ENCODE measurements around the gene SLC27A3.

Gene SLC27A3

DNA sequence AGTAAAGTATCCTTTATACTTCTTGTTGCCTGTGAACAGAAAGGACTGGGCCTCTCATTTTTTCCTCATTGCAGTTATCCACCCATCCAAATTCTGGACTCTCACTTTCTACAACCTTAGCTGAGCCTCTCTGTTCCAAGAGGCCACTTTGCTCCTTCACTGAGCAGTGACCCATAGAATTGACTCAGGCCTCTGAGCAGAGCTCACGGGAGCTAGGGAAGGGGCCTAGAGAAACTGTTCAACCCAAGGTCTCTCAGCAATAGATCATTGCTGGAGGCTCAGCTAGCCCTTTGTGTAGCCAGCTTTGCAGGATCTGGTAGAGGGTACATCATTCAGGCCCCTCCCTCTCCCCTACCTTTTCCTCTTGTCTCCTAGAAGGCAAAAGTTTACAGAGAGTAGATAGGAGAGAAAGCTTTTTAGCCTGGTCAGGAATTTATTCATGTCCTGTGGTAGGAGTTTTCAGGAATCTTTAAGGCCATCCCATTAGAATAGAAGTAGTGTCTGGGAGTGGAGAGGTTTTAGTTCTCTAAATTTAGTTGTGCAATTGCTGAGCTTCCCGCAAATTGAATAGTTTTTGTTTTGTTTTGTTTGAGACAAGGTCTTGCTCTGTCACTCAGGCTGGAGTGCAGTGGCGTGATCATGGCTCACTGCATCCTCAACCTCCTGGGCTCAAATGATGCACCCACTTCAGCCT, 40.7 kb upstream of the SLC27A3 start:
- in situ Hi-C loops (cut with MboI; ENCODE audit: low pct_unique_long_range_greater_than_20kb, low sequenced_read_pairs, unreplicated experiment), result no loop called here
- DNase-seq (ENCODE audit: low spot score), result no peak
- TF ChIP-seq, protein P1, sequence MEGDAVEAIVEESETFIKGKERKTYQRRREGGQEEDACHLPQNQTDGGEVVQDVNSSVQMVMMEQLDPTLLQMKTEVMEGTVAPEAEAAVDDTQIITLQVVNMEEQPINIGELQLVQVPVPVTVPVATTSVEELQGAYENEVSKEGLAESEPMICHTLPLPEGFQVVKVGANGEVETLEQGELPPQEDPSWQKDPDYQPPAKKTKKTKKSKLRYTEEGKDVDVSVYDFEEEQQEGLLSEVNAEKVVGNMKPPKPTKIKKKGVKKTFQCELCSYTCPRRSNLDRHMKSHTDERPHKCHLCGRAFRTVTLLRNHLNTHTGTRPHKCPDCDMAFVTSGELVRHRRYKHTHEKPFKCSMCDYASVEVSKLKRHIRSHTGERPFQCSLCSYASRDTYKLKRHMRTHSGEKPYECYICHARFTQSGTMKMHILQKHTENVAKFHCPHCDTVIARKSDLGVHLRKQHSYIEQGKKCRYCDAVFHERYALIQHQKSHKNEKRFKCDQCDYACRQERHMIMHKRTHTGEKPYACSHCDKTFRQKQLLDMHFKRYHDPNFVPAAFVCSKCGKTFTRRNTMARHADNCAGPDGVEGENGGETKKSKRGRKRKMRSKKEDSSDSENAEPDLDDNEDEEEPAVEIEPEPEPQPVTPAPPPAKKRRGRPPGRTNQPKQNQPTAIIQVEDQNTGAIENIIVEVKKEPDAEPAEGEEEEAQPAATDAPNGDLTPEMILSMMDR (IDR thresholded peaks at IDR 0.05; ENCODE audit: extremely low read depth, insufficient read depth, missing control alignments), result no peak

DNA sequence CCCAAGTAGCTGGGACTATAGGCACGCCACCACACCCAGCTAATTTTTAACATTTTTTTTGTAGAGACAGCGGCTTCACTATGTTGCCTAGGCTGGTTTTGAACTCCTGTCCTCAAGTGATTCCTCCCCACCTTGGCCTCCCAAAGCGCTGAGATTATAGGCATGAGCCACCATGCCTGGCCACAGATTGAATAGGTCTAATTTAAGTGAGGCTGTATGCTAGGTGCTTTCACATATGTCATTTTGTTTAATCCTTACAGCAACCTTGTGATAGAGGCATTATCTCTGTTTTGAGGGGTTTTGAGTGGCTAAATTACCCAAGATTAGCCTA, 40.2 kb upstream of the SLC27A3 start:
- TF ChIP-seq, protein P1 (IDR thresholded peaks at IDR 0.05; ENCODE audit: extremely low read depth, insufficient read depth, missing control alignments), result no peak
- in situ Hi-C loops (cut with MboI; ENCODE audit: low pct_unique_long_range_greater_than_20kb, low sequenced_read_pairs, unreplicated experiment), result no loop called here
- no peak for DNase-seq (ENCODE audit: low spot score)

DNA sequence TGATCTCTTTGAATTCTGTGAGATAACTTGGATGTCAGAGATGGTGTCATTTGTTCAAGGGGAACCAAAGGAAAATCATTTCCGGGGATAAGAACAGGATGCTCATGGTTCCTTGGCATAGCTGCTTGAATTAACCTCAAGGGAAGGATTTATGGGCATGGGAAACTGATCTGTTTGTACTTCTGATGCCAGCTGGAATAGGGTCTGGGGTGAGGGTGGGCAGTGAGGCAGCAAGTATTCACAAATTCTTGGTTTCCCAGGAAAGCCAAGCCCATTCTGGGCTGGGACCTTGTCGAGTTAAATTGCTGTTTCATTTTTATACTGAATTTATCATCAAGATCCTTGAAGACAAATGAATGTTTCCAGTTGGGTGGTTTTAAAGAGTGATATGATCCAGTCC, 33.2 kb upstream of the SLC27A3 start:
- TF ChIP-seq, protein P1 (IDR thresholded peaks at IDR 0.05; ENCODE audit: extremely low read depth, insufficient read depth, missing control alignments), result no peak
- in situ Hi-C loops (cut with MboI; ENCODE audit: low pct_unique_long_range_greater_than_20kb, low sequenced_read_pairs, unreplicated experiment), result loop anchor here (10.0 kb wide), 1 partner anchor 67 kb away; the partner anchor contains the start of genes ILF2 and NPR1

DNA sequence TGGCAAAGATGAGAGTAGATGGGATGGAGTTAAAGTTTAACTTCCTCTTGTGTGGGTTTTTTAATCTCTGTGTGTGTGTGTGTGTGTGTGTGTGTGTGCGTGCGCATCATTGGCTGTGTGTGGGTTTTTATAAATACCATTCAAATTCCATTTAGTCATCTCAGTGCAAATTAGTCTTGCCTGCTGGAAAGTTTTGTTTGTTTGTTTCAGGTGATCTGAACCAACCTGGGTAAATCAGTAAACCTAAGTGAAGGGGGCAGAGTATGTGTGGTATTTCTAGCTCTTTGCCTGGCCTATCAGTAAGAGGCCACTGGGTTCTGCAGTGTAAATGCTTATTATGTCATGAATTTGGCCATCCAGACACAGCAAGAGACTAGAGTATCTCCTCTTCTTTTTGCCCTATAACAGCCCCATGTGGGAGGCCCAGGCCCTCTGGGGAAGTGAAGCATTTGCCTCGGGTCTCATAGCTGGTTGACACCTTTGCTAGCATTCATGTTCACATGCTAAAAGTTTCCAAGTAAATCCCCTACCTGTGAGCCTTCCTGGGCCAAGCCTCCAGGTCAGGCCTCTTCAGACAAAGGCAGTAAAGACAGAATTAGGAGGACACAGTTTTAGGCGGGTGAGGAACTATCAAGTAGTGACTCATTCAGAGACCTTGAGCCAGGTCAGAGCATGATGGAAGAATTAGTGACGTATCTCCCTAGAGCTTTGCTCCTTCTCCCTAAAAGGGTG, 32.6 kb upstream of the SLC27A3 start:
- TF ChIP-seq, protein P1 (IDR thresholded peaks at IDR 0.05; ENCODE audit: extremely low read depth, insufficient read depth, missing control alignments), result no peak
- peak; percentile 45 for DNase-seq (ENCODE audit: low spot score)
- in situ Hi-C loops (cut with MboI; ENCODE audit: low pct_unique_long_range_greater_than_20kb, low sequenced_read_pairs, unreplicated experiment), result loop anchor here (10.0 kb wide), 1 partner anchor 68 kb away; the partner anchor contains the start of genes ILF2 and NPR1

More for the DNA sequence above, 33.2 kb upstream of the SLC27A3 start:
- no peak for DNase-seq (ENCODE audit: low spot score)

DNA sequence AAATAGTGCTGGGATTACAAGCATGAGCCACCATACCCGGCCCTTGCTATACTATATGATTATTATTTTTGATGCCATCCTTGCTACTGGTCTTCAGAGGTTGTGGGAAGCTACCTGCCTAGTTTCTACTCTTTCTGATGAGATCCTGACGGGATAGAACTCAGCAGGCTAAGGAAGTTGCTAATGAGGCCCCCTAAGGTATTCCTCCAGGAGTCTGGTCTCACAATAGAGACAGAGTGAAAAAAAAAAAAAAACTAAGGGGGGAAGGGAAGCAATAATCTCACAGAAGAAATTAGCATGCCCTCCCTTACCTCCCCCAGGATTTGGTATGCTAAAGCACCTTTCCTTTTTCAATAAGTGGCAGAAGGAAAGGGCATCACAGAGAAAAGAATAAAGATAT, 29.8 kb upstream of the SLC27A3 start:
- in situ Hi-C loops (cut with MboI; ENCODE audit: low pct_unique_long_range_greater_than_20kb, low sequenced_read_pairs, unreplicated experiment), result loop anchor here (10.0 kb wide), 1 partner anchor 71 kb away; the partner anchor contains the start of genes ILF2 and NPR1
- DNase-seq (ENCODE audit: low spot score), result no peak
- TF ChIP-seq, protein P1 (IDR thresholded peaks at IDR 0.05; ENCODE audit: extremely low read depth, insufficient read depth, missing control alignments), result no peak

DNA sequence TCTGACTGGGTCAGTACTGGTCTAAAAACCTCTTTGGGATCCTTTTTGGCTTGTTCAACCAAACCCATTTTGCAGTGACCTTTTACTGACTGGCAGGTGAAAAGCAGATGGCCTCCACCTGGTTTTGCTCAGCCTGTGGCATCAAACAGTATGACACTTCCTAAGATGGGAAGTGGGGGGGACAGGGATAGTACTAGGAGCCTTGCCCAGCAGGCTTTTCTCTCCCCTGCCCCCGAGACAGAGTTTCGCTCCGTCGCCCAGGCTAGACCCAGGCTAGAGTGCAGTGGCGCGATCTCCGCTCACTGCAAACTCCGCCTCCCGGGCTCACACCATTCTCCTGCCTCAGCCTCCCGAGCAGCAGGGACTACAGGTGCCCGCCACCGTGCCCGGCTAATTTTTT, 29.0 kb upstream of the SLC27A3 start:
- in situ Hi-C loops (cut with MboI; ENCODE audit: low pct_unique_long_range_greater_than_20kb, low sequenced_read_pairs, unreplicated experiment), result loop anchor here (10.0 kb wide), 1 partner anchor 71 kb away; the partner anchor contains the start of genes ILF2 and NPR1

More for the DNA sequence above, 29.0 kb upstream of the SLC27A3 start:
- TF ChIP-seq, protein P1 (IDR thresholded peaks at IDR 0.05; ENCODE audit: extremely low read depth, insufficient read depth, missing control alignments), result no peak
- no peak for DNase-seq (ENCODE audit: low spot score)

Data from GM13977 (cell line).